Esophagus squamous epithelium (tissue), 5 donors: ENCODE results near the gene KCNMB2. TPM values are rescaled to one million over a fixed set of nuclear protein-coding genes. Genes with fewer than 3 reads are reported as not detected.

ENCODE experiments used
- DNase-seq: peaks from one replicate; lab custom pipeline; 2025; lab: John Stamatoyannopoulos, UW
- H3K27ac ChIP-seq, 4 donors: fragments of 200-600 bp; sonication (generic); one replicate each; pipeline ENCODE4 v1.5.1; 2016 to 2019; ENCODE audit warnings: mild to moderate bottlenecking in 1 of 4
- H3K27me3 ChIP-seq, 4 donors: fragments of 200-600 bp; sonication (generic); 1 replicate in 3 of 4; 2 replicates in 1 of 4; pipeline versions ENCODE4 v1.5.1 to v1.6.0; 2017 to 2021; ENCODE audit warnings: antibody characterized with exemption in 1 of 4
- H3K36me3 ChIP-seq, 3 donors: fragments of 200-600 bp; sonication (generic); one replicate each; pipeline ENCODE4 v1.5.1; 2016 to 2019
- H3K4me1 ChIP-seq, 3 donors: fragments of 200-600 bp; sonication (generic); one replicate each; pipeline ENCODE4 v1.5.1; 2017 to 2019
- H3K4me3 ChIP-seq, 4 donors: fragments of 200-600 bp; sonication (generic); 1 replicate in 3 of 4; 2 replicates in 1 of 4; pipeline ENCODE4 v1.5.1; 2016 to 2019; ENCODE audit warnings: mild to moderate bottlenecking in 2 of 4, moderate library complexity in 1 of 4
- H3K9me3 ChIP-seq, 3 donors: fragments of 200-600 bp; sonication (generic); one replicate each; pipeline ENCODE4 v1.5.1; 2016 to 2019
- CTCF ChIP-seq, 6 experiments: fragments of 450-650 bp in 4 of 6; fragments of 200-600 bp in 2 of 6; sonication (generic) in 2 of 6; IDR thresholded peaks; one replicate each; pipeline ENCODE4 v1.5.1; 2016 to 2019; ENCODE audit warnings: antibody characterized with exemption in 6 of 6, mild to moderate bottlenecking in 4 of 6, moderate library complexity in 4 of 6
- POLR2A ChIP-seq, 4 donors: fragments of 450-650 bp; IDR thresholded peaks; one replicate each; pipeline ENCODE4 v1.6.1; 2017; ENCODE audit warnings: antibody characterized with exemption in 4 of 4, mild to moderate bottlenecking in 4 of 4, moderate library complexity in 3 of 4
- WGBS, 2 donors: methylation state at CpG; one replicate each; pipeline ENCODE4 v1.1.5; 2018; 5-methylcytosine and 5-hydroxymethylcytosine counted together
- intact Hi-C: fragments of 100-400 bp; cut with DNase I; formaldehyde crosslinking; loops from one replicate; pipeline ENCODE4 v1.15.0; 2022
- total RNA-seq, 4 donors: library from RNA; depleted of rRNA; stranded (reverse); fragments of >200 nt; gene quantifications; one replicate each; pipeline ENCODE4 v1.1.0, GENCODE V29; 2016
- donor health status: DM: yes; HTN: yes; CAD: no.

The KCNMB2 gene
- total RNA-seq, 4 donors from 2014 or later, result 0.19 TPM; not detected in 3

GRCh38 chr3:178494386-178494785, 41.9 kb upstream of the KCNMB2 start:
- H3K9me3 ChIP-seq, result peaks cover 0 to 4% (median 0%) of the 10 kb centered on the region in 3 donors
- WGBS, 2 donors, result 61 to 66% methylated on average over 6 of the region's 6 CpGs

GRCh38 chr3:178496911-178497310, 39.3 kb upstream of the KCNMB2 start:
- no peak for TF ChIP-seq POLR2A (IDR thresholded peaks at IDR 0.05)
- no peak for TF ChIP-seq CTCF (IDR thresholded peaks at IDR 0.05)
- no peaks in the 10 kb centered on the region for H3K36me3 ChIP-seq
- DNase-seq, result no peak
- H3K4me1 ChIP-seq, result no peaks in the 10 kb centered on the region
- peaks cover 0 to 4% (median 0%) of the 10 kb centered on the region in 3 donors for H3K9me3 ChIP-seq
- WGBS, 2 donors, result 91% methylated on average over 1 of the region's 1 CpG; no CpG with 5 or more reads in 1 of the 2 donors
- intact Hi-C loops, result no loop called here
- no peak overlapping the region for H3K27ac ChIP-seq
- no peaks in the 10 kb centered on the region for H3K27me3 ChIP-seq
- no peak overlapping the region for H3K4me3 ChIP-seq

More at GRCh38 chr3:178494386-178494785, 41.9 kb upstream of the KCNMB2 start:
- intact Hi-C loops, result no loop called here
- Histone ChIP-seq H3K27ac (no peak overlapping the region), H3K36me3 (no peaks in the 10 kb centered on the region), H3K27me3 (peaks cover 0 to 4% (median 0%) of the 10 kb centered on the region in 4 donors), H3K4me3 (no peak overlapping the region), H3K4me1 (no peaks in the 10 kb centered on the region)
- TF ChIP-seq POLR2A (IDR thresholded peaks at IDR 0.05), result no peak
- no peak for TF ChIP-seq CTCF (IDR thresholded peaks at IDR 0.05)
- DNase-seq, result no peak

- peaks cover 0 to 4% (median 0%) of the 10 kb centered on the region in 3 donors for H3K9me3 ChIP-seq
- no peaks in the 10 kb centered on the region for H3K36me3 ChIP-seq
- H3K4me3 ChIP-seq, result no peak overlapping the region
- WGBS, 2 donors, result 34 to 39% methylated on average over 2 of the region's 2 CpGs
- H3K27me3 ChIP-seq, result no peaks in the 10 kb centered on the region
- H3K4me1 ChIP-seq, result no peaks in the 10 kb centered on the region
- H3K27ac ChIP-seq, result no peak overlapping the region
- DNase-seq, result no peak
- intact Hi-C loops, result no loop called here
- TF ChIP-seq CTCF (IDR thresholded peaks at IDR 0.05) (no peak), POLR2A (IDR thresholded peaks at IDR 0.05) (no peak)
Observed at GRCh38 chr3:178498871-178499270, 37.4 kb upstream of the KCNMB2 start.

- Histone ChIP-seq H3K27me3 (no peaks in the 10 kb centered on the region), H3K27ac (no peak overlapping the region), H3K4me3 (no peak overlapping the region), H3K9me3 (peaks cover 0 to 4% (median 0%) of the 10 kb centered on the region in 3 donors), H3K4me1 (no peaks in the 10 kb centered on the region), H3K36me3 (no peaks in the 10 kb centered on the region)
- TF ChIP-seq POLR2A (IDR thresholded peaks at IDR 0.05) (no peak), CTCF (IDR thresholded peaks at IDR 0.05) (no peak)
- DNase-seq, result no peak
- intact Hi-C loops, result no loop called here
- WGBS, 2 donors, result 81% methylated on average over 4 to 9 of the region's 9 CpGs
Observed at GRCh38 chr3:178500631-178501030, 35.6 kb upstream of the KCNMB2 start.

GRCh38 chr3:178504128-178504527, 32.1 kb upstream of the KCNMB2 start:
- WGBS, 2 donors, result 64 to 74% methylated on average over 2 of the region's 2 CpGs
- no peak for TF ChIP-seq POLR2A (IDR thresholded peaks at IDR 0.05)
- TF ChIP-seq CTCF (IDR thresholded peaks at IDR 0.05), result no peak
- intact Hi-C loops, result no loop called here

More at GRCh38 chr3:178504128-178504527, 32.1 kb upstream of the KCNMB2 start:
- Histone ChIP-seq H3K36me3 (no peaks in the 10 kb centered on the region), H3K27ac (no peak overlapping the region), H3K4me3 (no peak overlapping the region), H3K4me1 (no peaks in the 10 kb centered on the region), H3K9me3 (no peaks in the 10 kb centered on the region), H3K27me3 (no peaks in the 10 kb centered on the region)
- no peak for DNase-seq
